Anterior cingulate cortex (tissue), 58 donors: ENCODE measurements around the gene NEK5.
A peak's percentile ranks its signal among the peaks of the same experiment; 100 is the strongest.
"Not testable (repeated sequence)": the region's sequence is repeated elsewhere in the genome, so short reads cannot be mapped to it uniquely, and the experiment has no call there.

ENCODE experiments used
- DNase-seq, 58 donors: peaks; one replicate each; lab custom pipeline; 2025; lab: John Stamatoyannopoulos, UW

The NEK5 gene

DNA sequence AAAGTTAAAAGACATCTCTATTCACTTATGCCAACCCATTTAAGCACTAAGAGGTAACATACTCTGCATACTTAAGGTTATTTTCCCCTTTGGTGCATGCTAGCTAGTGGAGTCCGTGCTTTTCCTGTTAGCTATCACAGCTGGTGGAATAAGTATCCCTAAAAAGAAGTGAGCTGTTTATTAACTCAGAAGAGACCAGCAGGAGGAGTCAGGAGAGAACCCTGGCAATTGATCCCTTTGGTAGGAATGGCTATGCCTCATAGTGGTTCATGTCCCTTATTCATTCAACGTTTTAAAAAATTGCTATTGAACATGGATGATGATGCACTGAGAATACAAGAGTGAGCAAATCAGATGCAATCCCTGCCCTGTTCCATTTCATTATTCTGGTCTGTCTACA, 12.4 kb upstream of the NEK5 start:
- DNase-seq = no peak

DNA sequence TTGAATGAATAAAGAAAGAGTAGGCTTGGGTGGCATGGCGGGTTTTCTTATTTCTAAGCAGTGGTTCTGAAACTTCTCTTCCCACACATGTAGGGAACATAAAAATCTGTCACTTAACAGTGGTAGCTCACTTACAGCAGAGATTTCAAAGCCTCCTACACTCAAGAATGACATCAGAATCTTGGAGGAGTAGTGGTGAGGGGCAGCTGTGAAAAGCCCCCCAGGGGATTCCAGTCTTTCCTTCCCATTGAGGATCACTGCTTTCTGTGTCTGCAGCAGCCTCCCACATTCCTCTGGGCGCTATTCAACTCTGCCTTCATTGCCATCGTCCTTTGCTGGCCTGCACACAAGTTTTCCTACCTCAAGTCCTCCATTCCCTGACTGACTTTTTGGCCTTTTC, 8.6 kb upstream of the NEK5 start:
- DNase-seq = no peak

DNA sequence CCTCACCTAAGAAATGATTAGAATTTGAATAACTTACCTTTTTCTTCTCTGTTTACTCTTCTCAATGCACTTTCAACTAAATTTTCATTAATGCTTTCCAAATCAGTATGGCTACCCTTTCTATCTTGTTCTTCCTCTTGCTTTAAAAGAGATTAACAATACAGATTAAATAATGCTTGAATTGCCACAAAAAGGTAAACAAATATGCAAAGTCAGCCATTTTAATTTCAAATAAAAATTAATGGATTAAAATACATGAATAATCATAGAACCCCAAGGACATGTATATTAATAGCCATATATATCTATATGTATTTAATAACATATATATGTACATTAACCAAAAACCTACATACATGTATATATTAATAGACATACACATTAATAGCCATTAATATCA, 7.9 kb upstream of the NEK5 start:
- DNase-seq = no peak

DNA sequence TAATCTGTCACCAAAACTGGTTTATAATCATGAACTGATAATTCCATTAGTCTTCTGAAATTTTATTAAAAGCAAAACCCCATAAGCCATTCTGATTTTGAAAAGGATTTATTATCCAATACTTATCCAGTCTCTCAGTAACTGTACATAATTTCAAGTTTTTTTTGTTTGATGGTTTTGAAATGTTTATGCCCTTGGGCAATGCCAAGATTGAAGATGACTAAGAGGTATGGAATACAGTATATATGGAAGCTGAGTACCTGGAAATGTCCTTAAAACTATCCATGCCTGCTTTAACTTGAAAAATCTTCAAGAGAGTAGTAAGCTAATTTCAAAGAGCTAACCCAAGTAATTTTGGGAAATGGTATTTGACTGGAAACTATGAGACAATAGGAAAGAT, 1.8 kb upstream of the NEK5 start:
- no peak for DNase-seq

DNA sequence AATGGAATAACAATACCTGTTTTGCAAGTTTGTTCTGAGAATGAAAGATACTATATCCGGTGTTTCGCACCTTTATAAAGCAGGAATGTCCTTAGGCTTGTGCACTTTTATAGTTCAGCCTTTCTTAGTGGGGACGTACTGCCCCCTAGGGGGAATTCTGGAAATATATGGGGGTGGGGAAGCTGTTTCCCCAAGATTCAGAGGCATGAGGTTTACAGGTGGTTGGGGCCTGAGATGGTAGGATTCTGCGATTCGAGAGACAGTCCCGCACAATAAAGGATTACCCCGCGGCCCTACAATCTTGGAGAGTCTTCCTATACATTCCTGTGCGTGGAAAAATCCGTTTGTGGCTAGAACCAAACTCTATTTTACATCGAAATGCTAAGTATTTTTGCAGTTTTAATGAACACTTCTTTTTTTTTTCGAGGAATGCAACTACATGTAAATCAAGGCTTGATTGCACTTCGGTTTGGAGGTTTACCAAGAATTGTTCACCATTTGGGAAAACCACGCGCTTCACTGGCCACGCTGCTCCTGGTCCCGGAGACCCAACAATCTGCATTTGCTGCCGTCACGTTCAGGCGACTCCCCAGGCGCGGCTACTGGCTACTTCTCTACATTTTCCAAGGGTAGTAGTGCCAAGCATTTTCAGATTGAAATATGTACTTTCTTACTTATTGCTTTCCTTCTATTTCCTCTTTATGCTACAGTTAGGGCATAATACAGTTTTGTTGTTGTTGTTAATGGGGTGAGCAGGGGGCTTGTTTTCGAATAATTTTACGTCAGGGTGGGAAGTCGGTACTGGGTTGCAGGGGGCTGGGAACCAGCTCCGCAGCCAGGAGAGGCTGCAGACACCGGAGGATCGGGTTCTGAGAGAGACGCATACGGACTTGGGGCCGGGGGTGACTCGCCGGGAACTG, 830 bp downstream of the NEK5 start:
- DNase-seq = peak in 50 of 58 donors; percentile 4 to 75 (median 22)

DNA sequence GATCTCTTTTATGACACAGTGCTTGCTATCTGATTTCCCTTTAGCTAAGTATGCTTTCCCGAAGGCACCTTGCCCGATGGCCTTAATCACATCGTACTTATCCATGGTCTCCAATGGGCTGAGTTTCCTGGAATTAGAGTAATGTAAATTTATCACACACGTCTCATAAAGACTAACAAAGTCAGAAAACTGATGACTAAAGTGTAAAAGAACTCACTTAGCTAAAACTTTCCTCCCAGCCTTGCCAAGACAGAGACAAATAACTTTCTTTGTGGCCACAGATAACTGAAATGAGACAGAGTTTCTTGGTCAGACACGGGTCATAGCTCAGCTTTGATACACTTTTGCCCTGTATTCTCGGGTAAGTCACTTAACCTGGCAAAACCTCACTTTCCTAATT, 1.5 kb downstream of the NEK5 start:
- DNase-seq = no peak

DNA sequence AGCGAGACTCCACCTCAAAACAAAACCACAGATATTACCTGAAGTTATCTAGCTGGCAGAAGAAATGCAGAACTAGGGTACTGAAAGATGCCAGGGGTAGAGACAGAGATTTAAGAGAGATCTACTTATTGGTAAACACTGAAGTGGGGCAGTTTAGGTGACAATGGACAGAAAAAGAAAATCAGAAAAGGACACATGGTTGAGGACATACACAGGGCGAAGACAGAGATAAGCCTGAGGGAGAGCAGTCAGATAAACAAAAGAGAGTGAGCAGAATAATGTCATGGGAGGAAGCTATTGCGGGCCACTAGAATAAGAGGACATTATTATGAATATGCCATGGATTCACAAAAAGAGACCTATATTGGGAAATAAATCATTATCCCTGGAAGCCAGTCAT, 3.3 kb downstream of the NEK5 start:
- DNase-seq = no peak

DNA sequence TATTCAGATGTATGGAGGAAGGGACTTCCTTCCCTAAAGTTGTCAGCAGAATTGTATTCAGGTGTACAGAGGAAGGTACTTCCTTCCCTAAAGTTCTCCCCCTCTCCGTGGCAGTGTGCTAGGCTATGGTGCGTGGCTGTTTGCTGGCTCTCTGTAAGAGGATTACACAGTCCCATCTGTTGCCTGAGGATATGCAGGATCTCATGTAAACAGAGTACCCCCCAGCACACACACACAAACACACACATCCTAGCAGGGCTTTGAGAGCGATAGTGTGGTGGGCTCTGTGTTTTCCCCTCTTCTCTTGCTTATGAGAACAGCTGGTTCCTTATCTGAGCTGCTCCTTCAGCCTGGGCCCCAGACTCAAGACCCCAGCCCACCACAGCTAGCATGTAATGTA, 10.3 kb downstream of the NEK5 start:
- DNase-seq = no peak

DNA sequence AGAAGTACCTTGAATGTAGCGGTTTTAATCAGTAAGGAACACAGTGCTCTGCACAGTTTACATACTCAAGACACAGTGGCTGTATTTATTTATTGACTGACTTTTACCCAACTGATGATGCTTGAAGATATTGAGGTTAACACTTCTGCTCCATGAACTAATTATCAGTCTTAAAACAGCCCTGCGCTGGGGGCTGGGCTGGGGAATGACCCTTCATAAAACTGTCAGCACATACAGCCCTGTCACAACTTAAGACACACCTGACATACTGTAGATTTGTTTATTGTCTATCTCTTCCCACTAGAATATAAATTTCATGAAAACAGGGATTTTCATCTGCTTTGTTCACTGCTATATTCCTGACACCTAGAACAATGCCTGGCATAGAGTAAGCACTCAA, 10.8 kb downstream of the NEK5 start:
- no peak for DNase-seq

DNA sequence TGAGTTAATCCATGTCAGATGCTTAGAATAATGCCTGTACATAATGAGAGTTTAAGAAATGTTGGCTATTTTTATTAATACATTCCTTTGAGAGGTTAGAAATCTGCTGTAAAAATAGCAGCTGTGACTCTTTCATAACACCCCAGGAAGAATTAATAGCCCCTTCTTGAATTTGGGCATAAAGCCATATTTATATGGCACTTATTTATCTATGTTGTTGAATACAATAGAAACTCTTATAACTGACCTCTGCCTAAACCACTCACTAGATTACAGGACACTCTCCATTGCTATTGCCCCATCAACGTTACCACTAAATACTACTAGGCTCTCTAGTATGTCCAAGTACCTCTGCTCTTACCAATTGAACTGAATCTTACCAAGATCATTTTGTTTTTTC, 16.3 kb downstream of the NEK5 start:
- DNase-seq = no peak

DNA sequence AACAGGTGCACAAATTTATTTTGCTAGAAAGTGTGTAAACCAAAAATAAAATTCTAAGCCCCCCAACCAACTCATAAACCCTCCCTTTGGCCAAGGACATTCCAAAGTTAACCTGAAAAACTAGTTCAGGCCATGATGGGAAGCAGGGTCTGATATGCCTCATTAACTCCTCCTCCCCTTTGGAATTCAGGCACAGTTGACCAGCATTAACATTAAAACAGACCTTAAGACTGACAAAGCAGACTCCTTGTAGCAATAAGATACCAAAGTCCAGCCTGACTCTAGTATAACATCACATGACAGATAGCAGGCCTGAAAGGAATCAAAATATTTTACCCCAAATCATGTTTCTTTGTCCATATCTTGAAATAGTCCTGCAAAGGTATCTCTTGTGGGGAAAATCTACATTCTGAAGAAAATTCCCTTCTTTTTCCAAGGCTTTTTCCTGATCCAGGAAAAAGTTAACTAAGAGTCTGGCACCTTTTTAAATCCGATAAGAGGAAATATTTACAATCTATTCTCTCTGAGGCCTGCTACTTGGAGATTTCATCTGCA, 19.7 kb downstream of the NEK5 start:
- DNase-seq = no peak

DNA sequence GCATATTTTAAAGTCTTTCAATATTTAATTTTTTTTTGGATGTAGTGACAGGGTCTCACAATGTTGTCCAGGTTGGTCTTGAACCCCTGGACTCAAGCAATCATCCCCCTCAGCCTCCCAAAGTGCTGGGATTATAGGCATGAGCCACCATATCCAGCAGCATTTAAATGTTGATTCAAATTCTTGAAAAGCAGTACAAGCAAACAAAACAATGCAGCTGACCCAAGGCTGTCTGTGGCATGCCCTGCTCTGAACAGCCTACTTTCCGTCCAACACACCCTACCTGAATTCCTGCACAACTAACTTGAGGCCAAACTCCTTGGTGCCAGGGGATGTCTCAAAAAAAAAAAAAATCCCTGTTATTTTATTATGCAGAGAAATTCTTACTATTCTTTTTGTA, 23.0 kb downstream of the NEK5 start:
- DNase-seq = no peak

DNA sequence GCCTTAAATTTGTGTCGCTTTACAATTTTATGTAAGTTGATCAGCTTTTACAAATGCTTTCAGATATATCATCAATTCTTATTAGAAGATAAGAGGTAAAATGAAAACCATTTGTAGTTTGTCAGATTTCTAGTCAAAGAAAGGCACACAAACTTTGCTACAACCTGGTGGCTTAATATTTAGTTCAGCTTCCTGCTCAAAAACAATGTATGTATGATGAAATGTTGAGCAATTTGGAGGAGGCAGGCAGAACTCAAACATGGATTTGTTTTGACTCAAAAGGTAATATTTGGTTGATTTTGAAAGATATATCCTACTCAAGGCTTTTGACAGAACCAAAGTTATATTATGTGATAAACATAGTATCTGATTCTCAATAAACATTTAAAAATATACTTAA, 24.2 kb downstream of the NEK5 start:
- no peak for DNase-seq

DNA sequence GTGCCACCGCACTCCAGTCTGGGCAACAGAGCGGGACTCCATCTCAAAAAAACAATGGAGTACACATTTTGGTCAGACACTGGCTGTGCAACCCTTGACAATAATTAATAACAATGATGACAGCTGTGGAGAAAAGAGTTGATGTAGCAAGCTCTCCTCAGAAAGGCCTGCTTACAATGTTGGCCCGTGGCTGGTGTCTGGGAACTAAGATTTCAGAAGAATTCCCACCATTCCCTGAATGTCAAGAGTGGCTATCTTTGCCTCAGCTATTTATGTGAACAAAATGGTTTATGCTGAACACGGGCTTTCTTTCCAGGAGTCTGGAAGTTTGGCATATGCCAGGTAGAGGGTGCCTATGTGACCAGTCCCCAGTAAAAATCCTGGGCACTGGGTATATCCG, 25.5 kb downstream of the NEK5 start:
- DNase-seq = no peak

DNA sequence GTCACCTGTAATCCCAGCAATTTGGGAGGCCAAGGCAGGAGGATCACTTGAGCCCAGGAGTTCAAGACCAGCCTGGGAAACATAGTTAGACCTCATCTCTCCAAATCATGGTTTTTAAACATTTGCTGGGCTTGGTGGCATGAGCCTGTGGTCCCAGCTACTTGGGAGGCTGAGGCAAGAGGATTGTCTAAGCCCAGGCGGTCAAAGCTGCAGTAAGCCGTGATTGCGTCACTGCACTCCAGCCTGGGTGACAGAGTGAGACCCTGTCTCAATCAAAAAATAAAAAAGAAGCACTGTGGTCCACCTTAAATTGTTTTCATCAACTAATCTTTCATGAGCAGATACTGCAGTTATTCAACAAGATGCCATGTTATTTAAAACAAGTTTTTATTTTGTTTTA, 26.4 kb downstream of the NEK5 start:
- DNase-seq = not testable (repeated sequence)

DNA sequence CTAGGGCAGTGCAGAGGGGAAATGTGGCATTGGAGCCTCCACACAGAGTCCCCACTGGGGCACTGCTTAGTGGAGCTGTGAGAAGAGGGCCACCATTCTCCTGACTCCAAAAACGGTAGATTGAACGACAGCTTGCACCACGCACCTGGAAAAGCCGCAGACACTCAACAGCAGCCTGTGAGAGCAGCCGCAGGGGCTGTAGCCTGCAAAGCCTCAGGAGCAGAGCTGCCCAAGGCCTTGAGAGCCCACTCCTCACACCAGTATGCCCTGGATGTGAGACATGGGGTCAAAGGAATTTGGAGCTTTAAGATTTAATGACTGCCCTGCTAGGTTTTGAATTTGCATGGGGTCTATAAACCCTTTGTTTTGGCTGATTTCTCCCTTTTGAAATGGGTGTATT, 31.7 kb downstream of the NEK5 start:
- DNase-seq = no peak

DNA sequence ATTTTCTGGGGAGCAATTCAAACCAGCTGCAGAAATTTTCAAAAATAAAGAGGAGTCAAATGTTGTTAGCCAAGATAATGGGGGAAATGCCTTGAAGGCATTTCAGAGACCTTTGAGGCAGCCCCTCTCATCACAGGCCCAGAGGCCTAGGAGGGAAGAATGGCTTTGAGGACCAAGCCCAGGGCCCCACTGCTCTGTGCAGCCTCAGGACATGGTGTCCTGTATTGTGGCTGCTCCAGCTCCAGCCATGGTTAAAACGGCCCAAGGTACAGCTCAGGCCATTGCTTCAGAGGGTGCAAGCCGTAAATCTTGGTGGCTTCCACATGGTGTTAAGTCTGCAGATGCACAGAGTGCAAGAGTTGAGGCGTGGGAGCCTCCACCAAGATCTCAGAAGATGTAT, 32.1 kb downstream of the NEK5 start:
- DNase-seq = no peak

DNA sequence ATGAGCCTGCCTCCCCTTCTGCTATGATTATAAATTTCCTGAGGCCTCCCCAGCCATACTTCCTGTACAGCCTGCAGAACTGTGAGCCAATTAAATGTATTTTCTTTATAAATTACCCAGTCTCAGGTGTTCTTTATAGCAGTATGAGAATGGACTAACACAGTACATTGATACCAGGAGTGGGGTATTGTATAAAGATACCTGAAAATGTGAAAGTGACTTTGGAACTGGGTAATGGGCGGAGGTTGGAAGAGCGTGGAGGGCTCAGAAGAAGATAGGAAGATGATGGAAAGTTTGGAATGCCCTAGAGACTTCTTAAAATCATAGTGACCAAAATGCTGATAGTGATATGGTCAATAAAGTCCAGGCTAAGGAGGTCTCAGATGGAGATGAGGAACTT, 32.8 kb downstream of the NEK5 start:
- DNase-seq = no peak

DNA sequence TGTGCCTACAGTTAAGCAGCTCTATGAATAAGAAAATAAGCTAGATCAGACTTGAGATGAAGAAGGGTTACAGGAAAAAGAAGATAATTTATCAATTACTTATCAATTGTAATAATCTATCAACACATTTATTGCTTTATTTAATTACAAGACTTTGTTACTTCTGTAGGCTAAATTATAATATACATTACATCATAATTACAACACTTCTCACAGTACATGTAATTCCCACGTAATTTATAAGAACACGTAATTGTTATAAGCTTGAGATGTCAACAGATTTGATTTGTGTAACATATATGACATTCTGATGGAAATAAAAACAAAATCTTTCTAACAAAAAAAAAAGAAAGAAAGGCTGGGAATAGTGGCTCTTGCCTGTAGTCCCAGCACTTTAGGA, 36.8 kb downstream of the NEK5 start:
- DNase-seq = no peak

DNA sequence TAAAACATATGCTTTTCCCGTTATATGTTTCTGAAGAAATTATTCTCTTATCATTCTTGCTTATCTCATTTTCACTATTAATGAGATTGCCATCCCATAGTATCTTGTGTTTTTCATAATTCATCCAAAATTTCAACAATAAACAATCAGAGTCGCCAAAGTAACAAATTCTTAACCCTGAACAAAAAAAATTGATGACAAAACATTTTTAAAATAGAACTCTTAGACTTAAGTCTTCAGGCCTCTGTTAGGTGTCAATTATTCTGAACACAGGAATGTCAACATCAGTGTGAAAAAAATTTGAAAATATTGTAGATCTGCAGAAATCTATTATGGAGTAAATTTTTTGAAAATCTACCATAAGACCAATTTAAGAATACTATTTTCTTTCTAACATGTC, 37.4 kb downstream of the NEK5 start:
- DNase-seq = no peak

DNA sequence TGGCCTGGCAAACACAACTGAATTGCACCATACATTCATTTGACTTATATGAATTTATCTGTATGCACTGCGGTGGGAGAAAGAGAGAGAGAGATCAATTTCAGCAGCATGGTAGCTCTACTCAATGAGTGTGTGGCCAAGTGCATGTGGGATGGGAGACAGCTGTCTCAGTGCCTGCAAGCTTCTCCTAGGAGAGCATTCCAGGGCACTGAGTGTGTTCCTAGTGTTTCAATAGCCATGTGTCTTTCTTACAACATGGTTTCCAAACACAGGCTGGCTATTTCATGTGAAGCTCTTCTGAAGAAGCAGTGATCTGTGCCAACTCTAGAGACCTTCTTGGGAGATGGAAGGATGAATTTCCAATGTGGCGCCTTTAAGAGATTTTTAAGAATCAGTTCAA, 43.5 kb downstream of the NEK5 start:
- DNase-seq = no peak

DNA sequence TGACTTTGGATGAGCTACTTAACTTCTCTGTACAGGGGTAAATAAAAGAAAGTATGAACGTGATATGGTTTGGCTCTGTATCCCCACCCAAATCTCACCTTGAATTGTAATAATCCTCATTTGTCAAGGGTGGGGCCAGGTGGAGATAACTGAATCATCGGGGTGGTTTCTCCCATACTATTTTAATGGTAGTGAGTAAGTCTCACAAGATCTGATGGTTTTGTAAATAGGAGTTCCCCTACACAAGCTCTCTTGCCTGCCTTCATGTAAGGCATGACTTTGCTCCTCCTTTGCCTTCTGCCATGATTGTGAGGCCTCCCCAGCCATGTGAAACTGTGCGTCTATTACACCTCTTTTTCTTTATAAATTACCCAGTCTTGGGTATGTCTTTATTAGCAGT, 43.9 kb downstream of the NEK5 start:
- DNase-seq = not testable (repeated sequence)
